GM12878 (cell line): Measurements from ENCODE around the gene DCTN1. TPM values are rescaled to one million over a fixed set of nuclear protein-coding genes. Genes with fewer than 3 reads are reported as not detected.

Source experiments
- ATAC-seq: fragments of 200-7000 bp; cut with Tn5 transposase; 3 replicates; pipeline ENCODE4 v1.9.1; 2020; ENCODE audit warnings: mild to moderate bottlenecking, moderate library complexity
- BruUV-seq: library from RNA; stranded (reverse); fragments of 400-500 nt; replicated peaks from 2 replicates; lab custom pipeline; 2021; lab: Mats Ljungman, UMichigan
- CTCF ChIA-PET: fragments of 300-600 bp; sonication (Branson Sonifier 250); formaldehyde crosslinking; extraction: SDS; loops from one replicate; lab custom pipeline; 2021; ENCODE audit warnings: inconsistent platforms; lab: Yijun Ruan, JAX
- POLR2A ChIA-PET: fragments of 350-600 bp; formaldehyde crosslinking; extraction: SDS; loops from one replicate; lab custom pipeline; 2021; ENCODE audit warnings: inconsistent platforms; lab: Charles Lee
- RAD21 ChIA-PET: fragments of 300-600 bp; sonication (Branson Sonifier 250); formaldehyde crosslinking; loops from one replicate; lab custom pipeline; 2023; ENCODE audit warnings: antibody characterized with exemption; ENCODE audit not compliant: unreplicated experiment; lab: Charles Lee
- SMC1A ChIA-PET: fragments of 300-600 bp; sonication (Branson Sonifier 250); formaldehyde crosslinking; loops from one replicate; lab custom pipeline; 2023; ENCODE audit not compliant: unreplicated experiment, uncharacterized antibody; lab: Charles Lee
- DNase-seq: peaks from one replicate; pipeline ENCODE4 v3.0.0-alpha.2; 2011; ENCODE audit warnings: low read depth, low spot score
- FAIRE-seq: peaks from 3 replicates; lab custom pipeline; 2011; peaks lifted over from hg19 to GRCh38; lab: Jason Lieb, UNC
- H2AFZ ChIP-seq: 2 replicates; pipeline ENCODE4 v1.6.0; 2011; ENCODE audit warnings: low read depth, low read length, control low read depth; ENCODE audit not compliant: control insufficient read depth
- H3K27ac ChIP-seq: 2 replicates; pipeline ENCODE4 v1.5.1; 2011; ENCODE audit warnings: control low read depth; ENCODE audit not compliant: control insufficient read depth, insufficient read depth
- H3K27me3 ChIP-seq, 2 experiments: replicated peaks in 1 of 2; 2 replicates each; pipeline versions ENCODE4 v1.6.0 to v1.6.1; 2011; ENCODE audit warnings: low read length in 1 of 2; ENCODE audit not compliant: control insufficient read depth in 2 of 2, insufficient read depth in 2 of 2
- H3K36me3 ChIP-seq, 2 experiments: 2 replicates each; pipeline ENCODE4 v1.5.1; 2011; ENCODE audit warnings: low read length in 1 of 2; ENCODE audit not compliant: control insufficient read depth in 2 of 2, insufficient read depth in 2 of 2
- H3K4me1 ChIP-seq: 2 replicates; pipeline ENCODE4 v1.6.1; 2011; ENCODE audit warnings: mild to moderate bottlenecking, low read length, moderate library complexity, mixed read lengths; ENCODE audit not compliant: control insufficient read depth, insufficient read depth
- H3K4me2 ChIP-seq: 2 replicates; pipeline ENCODE4 v1.6.0; 2011; ENCODE audit warnings: control low read depth; ENCODE audit not compliant: control insufficient read depth, insufficient read depth
- H3K4me3 ChIP-seq: fragments of 200-600 bp; sonication (generic); 2 replicates; pipeline ENCODE4 v1.5.1; 2016
- H3K79me2 ChIP-seq: 2 replicates; pipeline ENCODE4 v1.6.0; 2011; ENCODE audit warnings: low read length; ENCODE audit not compliant: control insufficient read depth, insufficient read depth
- H3K9ac ChIP-seq: 2 replicates; pipeline ENCODE4 v1.8.0; 2011; ENCODE audit warnings: low read length, control low read depth, mixed read lengths; ENCODE audit not compliant: control insufficient read depth, insufficient read depth
- H3K9me3 ChIP-seq: replicated peaks from 3 replicates; pipeline ENCODE4 v1.5.1; 2011; ENCODE audit warnings: mild to moderate bottlenecking, low read length; ENCODE audit not compliant: control insufficient read depth, insufficient read depth
- H4K20me1 ChIP-seq: 2 replicates; pipeline ENCODE4 v1.6.0; 2011; ENCODE audit not compliant: control insufficient read depth, insufficient read depth
- BHLHE40 ChIP-seq, 2 experiments: fragments of 450-650 bp in 1 of 2; IDR thresholded peaks; 2 replicates each; pipeline ENCODE4 v1.6.1; 2011 to 2017; ENCODE audit warnings: low read depth in 2 of 2, borderline replicate concordance in 1 of 2, improper control_type of control experiment in 1 of 2, low read length in 1 of 2, mild to moderate bottlenecking in 1 of 2
- CEBPB ChIP-seq, 2 experiments: fragments of 150-350 bp in 1 of 2; IDR thresholded peaks; 2 replicates each; pipeline ENCODE4 v1.6.1; 2012 to 2014; ENCODE audit warnings: low read depth in 2 of 2, low read length in 2 of 2, borderline replicate concordance in 1 of 2, inconsistent platforms in 1 of 2
- CHD4 ChIP-seq: fragments of 200-600 bp; sonication (generic); IDR thresholded peaks from 2 replicates; pipeline ENCODE4 v1.6.1; 2016; ENCODE audit warnings: mild to moderate bottlenecking
- FOXK2 ChIP-seq: fragments of 450-650 bp; IDR thresholded peaks from 2 replicates; pipeline ENCODE4 v1.6.1; 2017; ENCODE audit warnings: mild to moderate bottlenecking, moderate library complexity
- IKZF1 ChIP-seq: fragments of 450-650 bp; conservative IDR thresholded peaks from 2 replicates; pipeline ENCODE4 v1.6.1; 2017; ENCODE audit warnings: antibody characterized with exemption, mild to moderate bottlenecking
- NR2F1 ChIP-seq: fragments of 450-650 bp; conservative IDR thresholded peaks from 2 replicates; pipeline ENCODE4 v1.6.1; 2017; ENCODE audit warnings: mild to moderate bottlenecking
- PAX8 ChIP-seq: fragments of 450-650 bp; IDR thresholded peaks from 2 replicates; pipeline ENCODE4 v1.6.1; 2017; ENCODE audit warnings: mild to moderate bottlenecking, moderate library complexity
- PML ChIP-seq: IDR thresholded peaks from 2 replicates; pipeline ENCODE4 v1.6.1; 2012; ENCODE audit warnings: low read length, inconsistent platforms
- RCOR1 ChIP-seq: conservative IDR thresholded peaks from 2 replicates; pipeline ENCODE4 v1.6.1; 2012; ENCODE audit warnings: low read depth, low read length, improper control_type of control experiment
- SUZ12 ChIP-seq: fragments of 200-600 bp; sonication (generic); IDR thresholded peaks from one replicate; pipeline ENCODE4 v1.6.1; 2018; ENCODE audit warnings: antibody characterized with exemption, mild to moderate bottlenecking; ENCODE audit not compliant: unreplicated experiment
- WGBS: methylation state at CpG from one replicate; pipeline ENCODE4 v1.1.6; 2016; ENCODE audit warnings: low lambda C conversion rate; ENCODE audit not compliant: insufficient replicate concordance, insufficient coverage; ENCODE audit errors: missing lambda C conversion rate; 5-methylcytosine and 5-hydroxymethylcytosine counted together
- in situ Hi-C: fragments of 300-500 bp; cut with MboI; formaldehyde crosslinking; loops from 9 replicates; pipeline ENCODE4 v1.14.3; 2018; ENCODE audit warnings: mixed read lengths
- intact Hi-C: fragments of 100-400 bp; cut with micrococcal nuclease; formaldehyde crosslinking; loops from one replicate; pipeline ENCODE4 v1.14.2; 2022; ENCODE audit not compliant: unreplicated experiment
- polyA plus RNA-seq, 11 experiments: library from polyadenylated mRNA; depleted of rRNA in 4 of 11; unstranded in 6 of 11; stranded (reverse) in 5 of 11; fragments of >200 nt; fragmentation: Nextera tagmentation in 4 of 11; fragmentation: Illumina TruSeq in 1 of 11; extraction: Ambion mirVana in 4 of 11; extraction: Trizol in 1 of 11; gene quantifications; 1 replicate in 1 of 11; 2 replicates in 10 of 11; pipeline versions ENCODE4 v1.2.1 to v1.2.3, GENCODE V29; 2011 to 2016; ENCODE audit warnings: inconsistent platforms in 2 of 11, missing spikeins in 2 of 11, low read depth in 1 of 11
- total RNA-seq, 4 experiments: library from RNA; depleted of rRNA in 3 of 4; stranded (reverse); fragments of >200 nt in 3 of 4; fragmentation: Illumina TruSeq in 1 of 4; extraction: Trizol in 1 of 4; gene quantifications; 2 replicates each; pipeline versions ENCODE4 v1.2.1 to v1.2.3, GENCODE V29; 2013 to 2021
- TF ChIP-seq, protein P1 (sequence below): fragments of 450-650 bp; conservative IDR thresholded peaks from 2 replicates; pipeline ENCODE4 v1.6.1; 2017; ENCODE audit warnings: mild to moderate bottlenecking, moderate library complexity
- TF ChIP-seq, protein P2 (sequence below): fragments of 450-650 bp; IDR thresholded peaks from 2 replicates; pipeline ENCODE4 v1.6.1; 2016; ENCODE audit warnings: mild to moderate bottlenecking
- TF ChIP-seq, protein P3 (sequence below): fragments of 150-350 bp; IDR thresholded peaks from 2 replicates; pipeline ENCODE4 v1.6.1; 2016; ENCODE audit warnings: low read depth, low read length
- TF ChIP-seq, protein P4 (sequence below): IDR thresholded peaks from 2 replicates; pipeline ENCODE4 v1.6.1; 2012; ENCODE audit warnings: mild to moderate bottlenecking, low read depth, low read length

Gene DCTN1
- total and polyA plus RNA-seq, 10 of the 15 experiments (the other 5 are each of a cell fraction or from before 2014, with no cell fraction given) = 44.1 to 116 (median 64.8) TPM

DNA sequence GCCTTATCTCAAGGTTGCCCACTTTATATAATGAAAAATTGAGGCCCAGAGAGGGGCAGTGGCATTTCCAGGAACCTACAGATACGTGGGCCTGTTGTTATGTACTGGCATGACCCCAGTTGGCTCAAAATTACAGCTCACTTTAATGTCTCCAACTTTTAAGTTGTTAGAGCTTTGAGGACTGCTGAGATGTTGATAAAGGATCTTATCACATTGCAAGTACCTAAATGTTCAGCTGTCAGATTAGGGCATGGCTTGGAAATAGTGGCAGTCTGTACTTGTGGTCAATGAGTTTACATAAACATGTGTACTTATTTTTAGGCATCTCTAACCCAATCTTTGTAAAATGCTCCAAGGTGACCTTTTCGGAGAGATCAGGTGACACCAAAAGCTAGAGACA is 51.5 kb downstream of the DCTN1 start:
- intact Hi-C loops (no loop called here), in situ Hi-C loops (no loop called here)
- ChIA-PET SMC1A (interaction anchor here (0.7 to 1.7 kb wide), 5 partner anchors 38 to 291 kb away, joined by 3 to 5 read pairs (median 4); no protein-coding TSS in a partner anchor), CTCF (interaction anchor here (0.6 to 2.5 kb wide), 5 partner anchors 12 to 260 kb away, joined by 3 to 14 read pairs (median 3); no protein-coding TSS in a partner anchor), RAD21 (no interaction called here), POLR2A (no interaction called here)
- no peak overlapping the region for H3K4me3 ChIP-seq
- H3K9me3 ChIP-seq = no peaks in the 10 kb centered on the region
- FAIRE-seq (no peak), ATAC-seq (no peak), DNase-seq (no peak)
- H3K4me1 ChIP-seq = no peaks in the 10 kb centered on the region
- WGBS = 15% methylated on average over 2 of the region's 2 CpGs
- no TSS peak for BruUV-seq
- H3K79me2 ChIP-seq = no peaks in the 10 kb centered on the region
- no peak overlapping the region for H2AFZ ChIP-seq
- TF ChIP-seq PML (no peak), RCOR1 (no peak), CEBPB (IDR thresholded peaks at IDR 0.05; ENCODE audit: borderline replicate concordance in 1 of 2, low read depth in 2 of 2, low read length in 2 of 2) (no peak), PAX8 (no peak), BHLHE40 (IDR thresholded peaks at IDR 0.05; ENCODE audit: borderline replicate concordance in 1 of 2, low read depth in 2 of 2, low read length in 1 of 2) (no peak), IKZF1 (no peak), SUZ12 (no peak), NR2F1 (no peak), CHD4 (no peak), FOXK2 (no peak)
- TF ChIP-seq, protein P1, sequence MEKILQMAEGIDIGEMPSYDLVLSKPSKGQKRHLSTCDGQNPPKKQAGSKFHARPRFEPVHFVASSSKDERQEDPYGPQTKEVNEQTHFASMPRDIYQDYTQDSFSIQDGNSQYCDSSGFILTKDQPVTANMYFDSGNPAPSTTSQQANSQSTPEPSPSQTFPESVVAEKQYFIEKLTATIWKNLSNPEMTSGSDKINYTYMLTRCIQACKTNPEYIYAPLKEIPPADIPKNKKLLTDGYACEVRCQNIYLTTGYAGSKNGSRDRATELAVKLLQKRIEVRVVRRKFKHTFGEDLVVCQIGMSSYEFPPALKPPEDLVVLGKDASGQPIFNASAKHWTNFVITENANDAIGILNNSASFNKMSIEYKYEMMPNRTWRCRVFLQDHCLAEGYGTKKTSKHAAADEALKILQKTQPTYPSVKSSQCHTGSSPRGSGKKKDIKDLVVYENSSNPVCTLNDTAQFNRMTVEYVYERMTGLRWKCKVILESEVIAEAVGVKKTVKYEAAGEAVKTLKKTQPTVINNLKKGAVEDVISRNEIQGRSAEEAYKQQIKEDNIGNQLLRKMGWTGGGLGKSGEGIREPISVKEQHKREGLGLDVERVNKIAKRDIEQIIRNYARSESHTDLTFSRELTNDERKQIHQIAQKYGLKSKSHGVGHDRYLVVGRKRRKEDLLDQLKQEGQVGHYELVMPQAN = no peak
- TF ChIP-seq, protein P2, sequence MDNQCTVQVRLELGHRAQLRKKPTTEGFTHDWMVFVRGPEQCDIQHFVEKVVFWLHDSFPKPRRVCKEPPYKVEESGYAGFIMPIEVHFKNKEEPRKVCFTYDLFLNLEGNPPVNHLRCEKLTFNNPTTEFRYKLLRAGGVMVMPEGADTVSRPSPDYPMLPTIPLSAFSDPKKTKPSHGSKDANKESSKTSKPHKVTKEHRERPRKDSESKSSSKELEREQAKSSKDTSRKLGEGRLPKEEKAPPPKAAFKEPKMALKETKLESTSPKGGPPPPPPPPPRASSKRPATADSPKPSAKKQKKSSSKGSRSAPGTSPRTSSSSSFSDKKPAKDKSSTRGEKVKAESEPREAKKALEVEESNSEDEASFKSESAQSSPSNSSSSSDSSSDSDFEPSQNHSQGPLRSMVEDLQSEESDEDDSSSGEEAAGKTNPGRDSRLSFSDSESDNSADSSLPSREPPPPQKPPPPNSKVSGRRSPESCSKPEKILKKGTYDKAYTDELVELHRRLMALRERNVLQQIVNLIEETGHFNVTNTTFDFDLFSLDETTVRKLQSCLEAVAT = no peak
- TF ChIP-seq, protein P3, sequence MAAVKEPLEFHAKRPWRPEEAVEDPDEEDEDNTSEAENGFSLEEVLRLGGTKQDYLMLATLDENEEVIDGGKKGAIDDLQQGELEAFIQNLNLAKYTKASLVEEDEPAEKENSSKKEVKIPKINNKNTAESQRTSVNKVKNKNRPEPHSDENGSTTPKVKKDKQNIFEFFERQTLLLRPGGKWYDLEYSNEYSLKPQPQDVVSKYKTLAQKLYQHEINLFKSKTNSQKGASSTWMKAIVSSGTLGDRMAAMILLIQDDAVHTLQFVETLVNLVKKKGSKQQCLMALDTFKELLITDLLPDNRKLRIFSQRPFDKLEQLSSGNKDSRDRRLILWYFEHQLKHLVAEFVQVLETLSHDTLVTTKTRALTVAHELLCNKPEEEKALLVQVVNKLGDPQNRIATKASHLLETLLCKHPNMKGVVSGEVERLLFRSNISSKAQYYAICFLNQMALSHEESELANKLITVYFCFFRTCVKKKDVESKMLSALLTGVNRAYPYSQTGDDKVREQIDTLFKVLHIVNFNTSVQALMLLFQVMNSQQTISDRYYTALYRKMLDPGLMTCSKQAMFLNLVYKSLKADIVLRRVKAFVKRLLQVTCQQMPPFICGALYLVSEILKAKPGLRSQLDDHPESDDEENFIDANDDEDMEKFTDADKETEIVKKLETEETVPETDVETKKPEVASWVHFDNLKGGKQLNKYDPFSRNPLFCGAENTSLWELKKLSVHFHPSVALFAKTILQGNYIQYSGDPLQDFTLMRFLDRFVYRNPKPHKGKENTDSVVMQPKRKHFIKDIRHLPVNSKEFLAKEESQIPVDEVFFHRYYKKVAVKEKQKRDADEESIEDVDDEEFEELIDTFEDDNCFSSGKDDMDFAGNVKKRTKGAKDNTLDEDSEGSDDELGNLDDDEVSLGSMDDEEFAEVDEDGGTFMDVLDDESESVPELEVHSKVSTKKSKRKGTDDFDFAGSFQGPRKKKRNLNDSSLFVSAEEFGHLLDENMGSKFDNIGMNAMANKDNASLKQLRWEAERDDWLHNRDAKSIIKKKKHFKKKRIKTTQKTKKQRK = no peak
- TF ChIP-seq, protein P4, sequence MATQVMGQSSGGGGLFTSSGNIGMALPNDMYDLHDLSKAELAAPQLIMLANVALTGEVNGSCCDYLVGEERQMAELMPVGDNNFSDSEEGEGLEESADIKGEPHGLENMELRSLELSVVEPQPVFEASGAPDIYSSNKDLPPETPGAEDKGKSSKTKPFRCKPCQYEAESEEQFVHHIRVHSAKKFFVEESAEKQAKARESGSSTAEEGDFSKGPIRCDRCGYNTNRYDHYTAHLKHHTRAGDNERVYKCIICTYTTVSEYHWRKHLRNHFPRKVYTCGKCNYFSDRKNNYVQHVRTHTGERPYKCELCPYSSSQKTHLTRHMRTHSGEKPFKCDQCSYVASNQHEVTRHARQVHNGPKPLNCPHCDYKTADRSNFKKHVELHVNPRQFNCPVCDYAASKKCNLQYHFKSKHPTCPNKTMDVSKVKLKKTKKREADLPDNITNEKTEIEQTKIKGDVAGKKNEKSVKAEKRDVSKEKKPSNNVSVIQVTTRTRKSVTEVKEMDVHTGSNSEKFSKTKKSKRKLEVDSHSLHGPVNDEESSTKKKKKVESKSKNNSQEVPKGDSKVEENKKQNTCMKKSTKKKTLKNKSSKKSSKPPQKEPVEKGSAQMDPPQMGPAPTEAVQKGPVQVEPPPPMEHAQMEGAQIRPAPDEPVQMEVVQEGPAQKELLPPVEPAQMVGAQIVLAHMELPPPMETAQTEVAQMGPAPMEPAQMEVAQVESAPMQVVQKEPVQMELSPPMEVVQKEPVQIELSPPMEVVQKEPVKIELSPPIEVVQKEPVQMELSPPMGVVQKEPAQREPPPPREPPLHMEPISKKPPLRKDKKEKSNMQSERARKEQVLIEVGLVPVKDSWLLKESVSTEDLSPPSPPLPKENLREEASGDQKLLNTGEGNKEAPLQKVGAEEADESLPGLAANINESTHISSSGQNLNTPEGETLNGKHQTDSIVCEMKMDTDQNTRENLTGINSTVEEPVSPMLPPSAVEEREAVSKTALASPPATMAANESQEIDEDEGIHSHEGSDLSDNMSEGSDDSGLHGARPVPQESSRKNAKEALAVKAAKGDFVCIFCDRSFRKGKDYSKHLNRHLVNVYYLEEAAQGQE = no peak
- H3K9ac ChIP-seq = no peak overlapping the region
- H3K4me2 ChIP-seq = no peak overlapping the region
- no peaks in the 10 kb centered on the region for H4K20me1 ChIP-seq
- no peak overlapping the region for H3K27ac ChIP-seq
- no peaks in the 10 kb centered on the region for H3K36me3 ChIP-seq
- no peaks in the 10 kb centered on the region for H3K27me3 ChIP-seq
